Measurements from ENCODE around the gene ANXA2R.
A peak's percentile ranks its signal among the peaks of the same experiment; 100 is the strongest.

The ANXA2R gene

GRCh38 chr5:42995360-42995751 is 44.8 kb downstream of the ANXA2R start:
- DNase-seq: no peak

DNA sequence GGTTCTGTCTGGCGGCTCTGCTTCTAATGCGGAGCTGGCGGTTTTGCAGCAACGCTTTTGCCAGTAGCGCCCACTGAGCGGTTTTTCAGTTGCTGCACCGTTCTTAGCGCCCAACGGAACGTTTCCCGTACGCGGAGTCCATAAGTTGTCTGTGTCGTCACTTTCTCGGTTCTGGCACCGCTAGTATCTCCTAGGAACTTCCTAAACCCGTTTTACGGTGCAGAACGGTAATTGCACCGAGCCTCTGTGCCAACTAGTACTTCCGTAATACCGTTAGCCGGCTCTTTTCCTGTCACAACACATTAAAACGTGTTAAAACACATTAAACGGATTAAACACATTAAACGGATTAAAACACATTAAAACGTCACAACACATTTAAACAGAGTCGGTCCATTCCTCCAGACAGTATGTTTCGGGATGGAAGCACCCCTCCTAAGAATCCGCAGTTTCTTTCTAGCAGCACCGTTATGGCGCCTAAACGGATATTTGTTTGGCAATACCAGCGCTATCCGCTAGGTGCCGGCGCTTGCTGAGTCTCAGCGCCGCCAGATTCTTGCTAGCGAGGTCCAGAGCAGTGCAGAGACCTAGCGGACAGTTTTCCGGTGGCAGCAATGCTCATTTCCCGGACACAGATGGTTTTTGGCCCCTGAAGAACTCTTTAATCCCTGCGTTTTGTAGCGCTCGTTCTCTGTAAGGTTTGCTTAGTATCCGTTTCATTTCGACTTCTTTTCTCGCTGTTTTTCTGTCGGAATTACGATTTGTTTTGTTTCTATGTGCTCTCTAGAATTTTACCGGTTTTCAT is 45.4 kb downstream of the ANXA2R start:
- DNase-seq: peak; percentile 76 to 92

GRCh38 chr5:42994246-42994554 is 45.9 kb downstream of the ANXA2R start:
- DNase-seq: no peak

DNA sequence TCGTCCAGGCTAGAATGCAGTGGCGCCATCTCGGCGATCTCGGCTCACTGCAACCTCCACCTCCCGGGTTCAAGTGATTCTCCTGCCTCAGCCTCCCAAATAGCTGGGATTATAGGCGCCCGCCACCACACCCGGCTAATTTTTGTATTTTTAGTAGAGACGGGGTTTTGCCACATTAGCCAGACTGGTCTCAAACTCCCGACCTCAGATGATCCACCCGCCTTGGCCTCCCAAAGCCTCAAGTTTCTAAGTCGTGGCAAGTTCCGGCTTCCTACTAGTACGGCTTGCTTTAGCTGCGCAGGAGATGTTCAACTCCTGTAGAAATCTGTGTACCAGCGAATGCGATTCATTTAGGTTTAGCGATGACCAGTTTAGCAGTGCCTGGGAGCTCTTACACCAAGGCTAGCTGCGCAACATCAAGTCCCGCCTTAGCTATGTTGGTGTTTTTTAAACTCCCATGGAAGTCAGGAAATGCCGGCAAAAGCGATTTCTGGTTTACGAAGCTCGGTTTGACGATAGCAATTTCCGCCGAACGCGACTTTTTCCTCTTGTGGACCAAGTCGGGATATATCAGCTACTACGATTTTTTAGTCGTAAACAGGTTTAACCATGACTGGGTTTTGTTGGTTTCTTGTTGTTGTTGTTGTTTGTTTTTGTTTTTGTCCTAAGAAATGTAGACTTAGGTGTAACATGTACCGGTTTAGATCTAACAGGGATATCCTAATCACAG is 46.4 kb downstream of the ANXA2R start:
- DNase-seq: no peak

DNA sequence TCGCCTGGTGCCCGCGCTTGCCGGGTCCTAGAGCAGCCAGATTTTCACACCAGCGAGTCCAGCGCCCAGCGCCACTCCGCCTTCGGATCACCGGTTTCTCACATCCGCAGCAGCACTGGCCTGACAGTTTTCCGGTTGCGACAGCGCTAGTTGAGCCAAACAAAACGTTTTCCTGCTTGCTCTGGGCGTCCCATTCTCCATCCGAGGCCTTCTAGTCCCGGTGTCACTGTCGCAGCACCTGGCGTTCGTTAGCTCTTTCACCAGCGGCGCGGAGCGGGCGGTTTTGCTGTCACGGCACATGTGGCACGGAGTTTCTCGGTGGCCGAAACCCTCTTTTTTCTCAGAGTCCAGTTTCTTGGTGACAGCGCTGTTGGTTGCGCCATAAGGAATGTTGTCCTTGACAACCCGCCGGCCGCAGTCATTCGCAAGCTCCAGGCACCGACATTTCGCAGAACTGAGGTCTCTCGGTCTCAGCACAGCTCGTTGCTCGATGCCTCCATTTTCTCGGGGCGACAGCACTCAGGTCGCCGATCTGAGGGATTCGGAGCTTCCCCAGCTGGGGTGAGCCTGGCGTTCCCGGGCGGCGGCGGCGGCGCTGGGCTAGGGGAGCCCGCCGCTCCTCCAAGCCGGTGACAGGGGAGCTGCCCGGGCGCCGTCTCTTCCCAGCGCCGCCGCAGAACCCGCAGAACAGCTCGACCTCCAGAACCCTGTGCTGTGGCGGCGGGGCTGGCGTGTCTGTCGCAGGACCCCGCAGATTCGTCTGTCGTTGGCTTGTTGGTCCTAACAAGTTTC is 47.8 kb downstream of the ANXA2R start:
- DNase-seq: peak; percentile 72 to 88

DNA sequence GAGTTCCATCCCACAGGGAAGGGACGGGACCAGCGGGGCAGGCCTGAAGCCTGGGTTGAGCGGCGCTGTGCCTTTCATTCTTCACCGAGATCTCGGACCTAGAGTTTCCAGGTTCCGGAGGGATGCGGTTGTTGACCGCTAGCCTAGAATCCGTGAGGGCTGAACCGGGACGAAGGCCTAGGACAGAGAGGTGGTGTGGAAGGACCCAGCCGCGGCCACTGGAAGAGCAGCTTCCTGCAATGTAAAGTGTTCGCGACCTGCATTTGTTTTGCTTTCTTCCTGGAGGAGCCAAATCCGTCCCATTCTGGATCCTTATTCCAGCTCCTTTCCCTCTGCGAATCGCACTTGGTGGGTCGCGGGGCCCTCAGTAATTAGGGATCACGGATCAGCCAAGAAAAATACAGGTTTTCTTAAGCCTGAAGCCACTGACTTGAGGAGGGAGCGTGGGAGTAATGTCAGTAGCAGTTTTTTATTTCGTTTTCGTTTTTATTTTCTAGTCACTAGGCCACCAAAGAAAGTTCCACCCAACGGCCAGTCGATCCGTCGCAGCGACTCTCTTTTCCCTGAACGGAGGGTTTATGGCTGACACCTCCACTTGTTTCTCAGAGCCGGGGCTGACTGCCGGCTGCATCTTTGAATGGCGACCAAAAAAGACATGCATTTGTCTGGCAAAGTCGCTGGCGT is 48.6 kb downstream of the ANXA2R start:
- no peak for DNase-seq

GRCh38 chr5:42990892-42991291 is 49.2 kb downstream of the ANXA2R start:
- no peak for DNase-seq
